ENCODE results near the gene TRAPPC10. TPM values are rescaled to one million over a fixed set of nuclear protein-coding genes. Genes with fewer than 3 reads are reported as not detected.

TRAPPC10 gene
- total RNA-seq, 1 experiment from 2014 or later, result 32.9 TPM

DNA sequence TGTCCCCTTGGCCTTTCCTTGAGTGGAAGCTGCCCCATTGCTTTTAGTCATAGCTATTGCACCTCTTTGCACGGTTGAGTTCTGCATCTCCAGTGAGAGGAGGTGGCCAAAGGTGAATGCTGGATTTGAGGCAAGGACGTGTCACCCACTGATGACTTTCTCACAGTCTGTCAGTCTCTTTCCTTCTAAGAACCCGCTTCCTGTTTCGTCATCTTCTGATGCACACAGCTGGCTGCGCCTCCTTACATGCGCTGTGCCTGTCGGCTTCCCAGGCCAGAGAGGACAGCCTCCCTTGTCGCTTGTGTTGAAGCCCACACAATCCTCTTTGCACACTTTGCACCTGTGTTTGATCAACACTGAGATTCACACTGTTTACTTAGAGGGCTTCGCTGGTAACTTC is 53.3 kb downstream of the TRAPPC10 start:
- no peak for DNase-seq
- H3K4me1 ChIP-seq (ENCODE audit: insufficient read depth, low read length), result no peaks in the 10 kb centered on the region
- no peak overlapping the region for H3K27ac ChIP-seq (ENCODE audit: insufficient read length, low read depth, low read length)
- Mint-ChIP-seq H3K9me3 (no peaks in the 10 kb centered on the region), H3K27ac (peak overlapping the region in 1 of 3 experiments; percentile 80; a peak in 2 of 7 replicates), H3K4me1 (peaks cover 10 to 13% of the 10 kb centered on the region in 2 experiments), H3K4me3 (no peak overlapping the region), H3K36me3 (ENCODE audit: insufficient read depth in 1 of 3, low read depth in 3 of 3) (peaks cover 4 to 47% (median 23%) of the 10 kb centered on the region in 3 experiments; a peak in 6 of 7 replicates), H3K27me3 (ENCODE audit: low read depth) (no peaks in the 10 kb centered on the region; the same call in 1 of the 2 replicates)
- TF ChIP-seq, protein P1, sequence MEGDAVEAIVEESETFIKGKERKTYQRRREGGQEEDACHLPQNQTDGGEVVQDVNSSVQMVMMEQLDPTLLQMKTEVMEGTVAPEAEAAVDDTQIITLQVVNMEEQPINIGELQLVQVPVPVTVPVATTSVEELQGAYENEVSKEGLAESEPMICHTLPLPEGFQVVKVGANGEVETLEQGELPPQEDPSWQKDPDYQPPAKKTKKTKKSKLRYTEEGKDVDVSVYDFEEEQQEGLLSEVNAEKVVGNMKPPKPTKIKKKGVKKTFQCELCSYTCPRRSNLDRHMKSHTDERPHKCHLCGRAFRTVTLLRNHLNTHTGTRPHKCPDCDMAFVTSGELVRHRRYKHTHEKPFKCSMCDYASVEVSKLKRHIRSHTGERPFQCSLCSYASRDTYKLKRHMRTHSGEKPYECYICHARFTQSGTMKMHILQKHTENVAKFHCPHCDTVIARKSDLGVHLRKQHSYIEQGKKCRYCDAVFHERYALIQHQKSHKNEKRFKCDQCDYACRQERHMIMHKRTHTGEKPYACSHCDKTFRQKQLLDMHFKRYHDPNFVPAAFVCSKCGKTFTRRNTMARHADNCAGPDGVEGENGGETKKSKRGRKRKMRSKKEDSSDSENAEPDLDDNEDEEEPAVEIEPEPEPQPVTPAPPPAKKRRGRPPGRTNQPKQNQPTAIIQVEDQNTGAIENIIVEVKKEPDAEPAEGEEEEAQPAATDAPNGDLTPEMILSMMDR (conservative IDR thresholded peaks at IDR 0.05), result no peak
- no peak overlapping the region for H2BK15ac ChIP-seq (ENCODE audit: low read depth, low read length)
- no peak overlapping the region for H4K5ac ChIP-seq (ENCODE audit: insufficient read length, low read depth, low read length)
- no peaks in the 10 kb centered on the region for H3K79me1 ChIP-seq (ENCODE audit: insufficient read depth, low read depth, low read length, poor library complexity, severe bottlenecking)
- H3K14ac ChIP-seq (ENCODE audit: insufficient read depth, low read length), result no peak overlapping the region
- H2BK12ac ChIP-seq (ENCODE audit: insufficient read length, low read depth, low read length), result no peak overlapping the region
- no peak overlapping the region for H2BK5ac ChIP-seq (ENCODE audit: insufficient read length, low read length)
- no peak overlapping the region for H2BK120ac ChIP-seq (ENCODE audit: low read depth, low read length, poor library complexity, severe bottlenecking)
- no peak overlapping the region for H3K18ac ChIP-seq (ENCODE audit: insufficient read length, low read depth, low read length)
- no peaks in the 10 kb centered on the region for H3K27me3 ChIP-seq (ENCODE audit: insufficient read depth, low read length)
- no peaks in the 10 kb centered on the region for H4K20me1 ChIP-seq (ENCODE audit: control insufficient read depth, insufficient read depth, insufficient read length)
- no peak overlapping the region for H2BK20ac ChIP-seq (ENCODE audit: low read depth, low read length, poor library complexity, severe bottlenecking)
- H3K56ac ChIP-seq (ENCODE audit: insufficient read length, low read depth, low read length), result no peak overlapping the region
- no CpG with 5 or more reads among the region's 9 CpGs for WGBS (ENCODE audit: extremely low coverage, insufficient read length, low lambda C conversion rate)
- no peak overlapping the region for H2AFZ ChIP-seq (ENCODE audit: low read length)
- no peak overlapping the region for H4K8ac ChIP-seq (replicated peaks; ENCODE audit: insufficient read length, low read depth, low read length)
- no peak overlapping the region for H4K91ac ChIP-seq (ENCODE audit: insufficient read length, low read depth, low read length)
- no peak overlapping the region for H3K4me2 ChIP-seq (ENCODE audit: insufficient read depth, insufficient read length, low read length)
- no peaks in the 10 kb centered on the region for H3K9me3 ChIP-seq (ENCODE audit: control insufficient read depth, low read depth, low read length)
- no peak overlapping the region for H3T11ph ChIP-seq (ENCODE audit: low read length)
- H3K4ac ChIP-seq (ENCODE audit: low read depth, low read length), result no peak overlapping the region
- H2AK5ac ChIP-seq (ENCODE audit: insufficient read length, low read length), result no peak overlapping the region
- H3K23me2 ChIP-seq (ENCODE audit: insufficient read length, low read depth, low read length, poor library complexity, severe bottlenecking), result no peaks in the 10 kb centered on the region
- peaks cover 2% of the 10 kb centered on the region; the same call in 1 of the 2 replicates for H3K79me2 ChIP-seq (ENCODE audit: insufficient read depth, low read length)
- no peak overlapping the region for H3K9ac ChIP-seq (ENCODE audit: extremely low read depth, insufficient read length, low read length)
- H3K23ac ChIP-seq (ENCODE audit: insufficient read length, low read depth, low read length), result no peak overlapping the region

Measured in H9 (cell line).